ENCODE data around the gene TMEM178B.

The TMEM178B gene

GRCh38 chr7:141220263-141220880 lies 146.5 kb downstream of the TMEM178B start:
- DNase-seq (ENCODE audit: low spot score) = peak; percentile 56

GRCh38 chr7:141221007-141221612 lies 147.2 kb downstream of the TMEM178B start:
- DNase-seq (ENCODE audit: low spot score) = no peak

DNA sequence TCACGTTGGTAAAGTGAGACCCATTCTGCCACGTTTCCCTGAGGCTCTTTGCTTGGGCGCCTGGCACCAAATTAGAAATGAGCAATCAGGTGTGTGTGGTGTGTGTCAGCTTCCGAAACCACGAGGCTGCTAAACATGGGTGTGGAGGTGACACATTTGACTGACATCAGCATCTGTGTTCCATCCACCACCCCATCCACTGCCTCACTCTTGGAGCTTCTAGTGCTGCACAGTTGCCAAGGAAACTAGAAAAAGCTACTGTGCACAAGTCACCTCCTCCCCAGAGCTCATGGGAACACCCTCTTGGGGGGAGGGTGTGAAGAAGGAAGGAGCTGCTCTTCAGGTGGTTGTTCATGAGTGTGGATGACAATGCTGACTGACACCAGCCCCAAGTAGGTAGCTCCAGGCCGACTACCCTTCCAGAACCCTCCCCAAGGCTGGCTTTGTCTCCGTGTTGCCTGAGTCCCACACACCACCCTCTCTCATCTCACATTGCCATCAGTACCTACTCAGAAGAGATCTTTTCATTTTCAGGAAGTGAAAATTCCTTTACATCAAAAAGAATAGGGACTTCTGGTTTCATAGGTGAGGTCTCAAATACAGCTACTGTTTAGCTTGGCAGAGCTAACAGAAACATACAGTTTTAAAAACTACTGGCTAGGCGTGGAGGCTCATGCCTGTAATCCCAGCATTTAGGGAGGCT lies 152.2 kb downstream of the TMEM178B start:
- no peak for DNase-seq (ENCODE audit: low spot score)

DNA sequence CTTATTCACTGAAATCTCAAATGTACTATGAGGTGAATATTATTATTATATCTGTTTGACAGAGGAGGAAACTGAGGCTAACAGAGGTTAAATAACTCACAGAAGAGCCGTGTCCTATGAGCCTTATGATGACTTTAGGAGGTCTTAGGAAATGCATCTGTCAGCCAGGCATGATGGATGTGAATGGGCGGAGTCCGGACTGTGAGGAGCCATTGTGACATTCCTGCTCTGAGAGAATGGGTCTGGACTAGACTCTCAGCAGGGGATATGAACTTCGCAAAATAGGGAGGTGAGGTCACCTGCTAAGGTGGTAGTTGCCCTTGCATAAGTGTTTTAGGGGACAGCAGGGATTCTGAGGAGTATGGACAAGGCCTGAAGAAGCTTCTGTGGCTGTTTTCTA lies 153.6 kb downstream of the TMEM178B start:
- DNase-seq (ENCODE audit: low spot score) = no peak

- DNase-seq (ENCODE audit: low spot score) = peak; percentile 55
These were observed 154.6 kb downstream of the TMEM178B start for GRCh38 chr7:141228482-141228881.

DNA sequence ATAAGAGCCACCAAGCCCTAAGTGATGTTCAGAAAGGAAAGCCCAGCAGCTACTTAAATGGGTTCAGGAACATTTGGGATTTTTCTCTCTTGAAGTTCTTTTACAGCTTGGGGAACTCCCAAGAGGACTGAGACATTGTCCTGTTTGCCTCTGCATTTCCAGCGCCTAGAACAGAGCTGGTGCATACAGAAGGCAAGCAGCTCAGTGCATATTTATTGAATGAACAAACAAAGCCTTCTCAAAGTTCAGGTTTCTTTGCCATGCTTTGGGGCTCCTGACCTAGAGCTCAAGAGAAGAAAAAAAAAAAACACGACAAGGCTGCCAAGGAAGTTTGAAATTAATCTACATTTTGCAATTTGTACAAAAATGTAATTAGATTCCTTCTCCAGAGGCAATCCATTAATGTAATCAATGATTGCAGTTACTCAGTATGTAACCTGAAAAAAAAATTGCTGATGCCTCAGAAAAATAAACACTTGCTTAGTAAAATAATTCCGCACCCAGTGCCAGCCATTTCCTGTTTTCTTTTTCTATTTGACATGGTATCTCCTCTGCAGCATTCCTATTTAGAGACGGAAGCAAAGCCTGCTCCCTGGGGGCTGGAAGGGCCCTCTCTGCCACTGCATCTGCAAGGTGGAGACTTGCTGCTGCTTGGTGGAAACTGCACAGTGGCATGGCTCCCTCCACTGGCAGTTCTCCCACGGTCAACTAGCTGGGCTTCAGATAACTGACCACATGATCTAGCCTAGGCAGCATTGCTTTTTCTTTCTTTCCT lies 157.3 kb downstream of the TMEM178B start:
- no peak for DNase-seq (ENCODE audit: low spot score)

- no peak for DNase-seq (ENCODE audit: low spot score)
These were observed 158.6 kb downstream of the TMEM178B start for GRCh38 chr7:141232286-141233051.

GRCh38 chr7:141234335-141235105 lies 160.7 kb downstream of the TMEM178B start:
- DNase-seq (ENCODE audit: low spot score) = no peak

DNA sequence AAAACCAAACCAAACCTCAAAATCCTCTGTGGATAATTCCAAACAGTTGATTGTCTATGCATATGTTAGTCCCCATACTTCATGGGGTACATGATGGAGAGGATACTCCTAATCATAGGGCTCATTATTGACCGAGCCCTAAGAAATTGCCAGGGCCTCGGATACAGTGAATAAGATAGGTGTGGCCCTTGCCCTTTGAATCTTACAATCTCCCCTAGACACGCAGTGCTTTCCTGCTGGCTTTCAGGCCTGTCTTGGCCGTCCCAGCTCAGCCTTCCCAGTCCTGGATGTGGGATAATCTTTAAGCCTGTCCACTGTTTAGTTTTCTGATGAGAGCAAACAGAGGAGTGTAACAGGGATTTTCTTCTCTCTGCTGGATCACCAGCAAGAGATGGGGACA lies 161.8 kb downstream of the TMEM178B start:
- DNase-seq (ENCODE audit: low spot score) = no peak

- DNase-seq (ENCODE audit: low spot score) = no peak
These were observed 164.9 kb downstream of the TMEM178B start for GRCh38 chr7:141238596-141239243.

GRCh38 chr7:141239661-141240060 lies 165.8 kb downstream of the TMEM178B start:
- no peak for DNase-seq (ENCODE audit: low spot score)

- no peak for DNase-seq (ENCODE audit: low spot score)
These were observed 168.7 kb downstream of the TMEM178B start for GRCh38 chr7:141242568-141242967.

DNA sequence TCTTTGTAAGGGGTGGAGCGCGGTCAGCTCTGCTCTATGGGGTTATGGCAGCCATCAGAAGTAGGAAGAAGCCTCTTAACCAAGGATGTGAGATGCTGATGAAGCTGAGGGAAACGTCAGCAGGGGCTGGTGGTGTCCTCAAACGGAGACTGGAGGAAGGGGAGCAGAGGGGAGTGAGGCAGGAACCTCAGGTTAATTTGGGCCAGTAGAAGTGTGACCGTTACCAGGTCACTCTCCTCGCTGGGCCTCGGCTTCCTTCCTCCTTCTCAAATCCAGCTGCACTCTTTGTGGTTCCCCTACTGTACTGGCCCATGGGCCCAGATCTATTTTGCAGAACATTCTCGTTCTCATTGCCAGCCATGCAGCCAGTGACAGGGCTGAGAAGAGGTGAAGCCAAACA lies 169.5 kb downstream of the TMEM178B start:
- DNase-seq (ENCODE audit: low spot score) = no peak

DNA sequence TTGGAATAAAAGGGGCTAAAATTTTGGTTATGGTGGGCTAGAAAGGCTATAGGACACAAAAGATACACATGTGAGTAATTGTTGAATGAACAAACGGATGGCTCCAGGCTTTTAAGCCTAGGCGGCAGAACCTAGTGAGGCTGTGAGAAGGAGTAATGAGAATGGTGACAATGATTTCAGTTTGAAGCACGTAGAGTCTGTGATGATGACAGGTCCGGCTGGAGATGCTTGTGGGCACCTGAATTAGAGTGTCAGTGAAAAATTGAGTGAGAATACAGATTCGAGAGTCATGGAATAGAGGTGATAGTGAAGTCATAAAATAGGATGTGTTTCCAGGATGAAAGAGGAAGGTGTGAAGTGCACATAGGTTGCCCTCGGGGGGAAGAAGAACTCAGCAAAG lies 170.6 kb downstream of the TMEM178B start:
- no peak for DNase-seq (ENCODE audit: low spot score)

DNA sequence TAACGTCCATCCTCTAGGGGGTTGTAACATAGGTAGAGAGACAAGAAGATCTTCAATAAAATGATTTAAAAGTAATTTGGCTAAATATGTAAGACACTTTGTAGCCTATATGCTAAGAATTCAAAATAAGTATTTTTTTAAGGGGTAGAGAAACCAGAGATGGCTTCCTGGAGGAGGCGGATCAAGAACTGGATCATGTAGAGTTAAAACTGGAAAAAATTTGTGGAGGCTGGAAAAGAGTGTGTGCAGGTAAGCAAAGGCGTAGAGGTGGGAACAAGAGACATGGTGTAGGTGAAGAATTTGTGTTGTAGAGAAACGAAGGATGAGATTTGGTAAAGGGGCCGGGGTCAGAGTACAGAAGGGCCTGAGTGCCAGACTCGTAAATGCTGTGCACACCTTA lies 172.6 kb downstream of the TMEM178B start:
- DNase-seq (ENCODE audit: low spot score) = no peak

GRCh38 chr7:141251180-141251579 lies 177.3 kb downstream of the TMEM178B start:
- no peak for DNase-seq (ENCODE audit: low spot score)

GRCh38 chr7:141251957-141252356 lies 178.1 kb downstream of the TMEM178B start:
- no peak for DNase-seq (ENCODE audit: low spot score)

- DNase-seq (ENCODE audit: low spot score) = no peak
These were observed 183.7 kb downstream of the TMEM178B start for GRCh38 chr7:141257597-141257996.

GRCh38 chr7:141258559-141258958 lies 184.7 kb downstream of the TMEM178B start:
- no peak for DNase-seq (ENCODE audit: low spot score)
